DOHH2 (cell line): ENCODE data around the gene NPR3.
"Not testable (repeated sequence)": the region's sequence is repeated elsewhere in the genome, so short reads cannot be mapped to it uniquely, and the experiment has no call there.

ENCODE experiments used
- CTCF ChIP-seq: fragments of 200-600 bp; sonication (generic); IDR thresholded peaks from one replicate; pipeline ENCODE4 v1.5.1; 2014; ENCODE audit warnings: antibody characterized with exemption, mild to moderate bottlenecking, low read depth, low read length; ENCODE audit not compliant: poor library complexity, severe bottlenecking
- EZH2phosphoT487 ChIP-seq: fragments of 200-600 bp; sonication (generic); IDR thresholded peaks from 2 replicates; pipeline ENCODE4 v1.6.1; 2017; ENCODE audit warnings: borderline replicate concordance, mild to moderate bottlenecking, antibody characterized with exemption, low read length, moderate library complexity, mixed read lengths

- not testable (repeated sequence) for TF ChIP-seq CTCF, EZH2phosphoT487
Observed at GRCh38 chr5:32805462-32805861, 94.3 kb downstream of the NPR3 start.
